Upper lobe of left lung (tissue), 6 donors: ENCODE measurements around the gene TADA2A. TPM values are rescaled to one million over a fixed set of nuclear protein-coding genes. Genes with fewer than 3 reads are reported as not detected.
"Not testable (repeated sequence)": the region's sequence is repeated elsewhere in the genome, so short reads cannot be mapped to it uniquely, and the experiment has no call there.

ENCODE experiments used
- ATAC-seq, 2 donors: fragments of 200-7000 bp; cut with Tn5 transposase; one replicate each; pipeline ENCODE4 v1.9.1; 2022; ENCODE audit warnings: mild to moderate bottlenecking in 2 of 2, moderate library complexity in 2 of 2; ENCODE audit not compliant: low FRiP score in 2 of 2
- DNase-seq, 2 donors: peaks; one replicate each; pipeline ENCODE4 v3.0.0-alpha.2; 2019 to 2020
- H3K27ac ChIP-seq, 4 donors: fragments of 200-600 bp; sonication (generic); one replicate each; pipeline ENCODE4 v1.5.1; 2016 to 2019
- H3K27me3 ChIP-seq, 4 donors: fragments of 200-600 bp; sonication (generic); one replicate each; pipeline ENCODE4 v1.5.1; 2017 to 2019
- H3K36me3 ChIP-seq, 4 donors: fragments of 200-600 bp; sonication (generic); one replicate each; pipeline ENCODE4 v1.5.1; 2016 to 2019
- H3K4me1 ChIP-seq, 4 donors: fragments of 200-600 bp; sonication (generic); one replicate each; pipeline ENCODE4 v1.5.1; 2018 to 2019
- H3K4me3 ChIP-seq, 4 donors: fragments of 200-600 bp; sonication (generic); one replicate each; pipeline ENCODE4 v1.5.1; 2017 to 2019; ENCODE audit warnings: mild to moderate bottlenecking in 2 of 4, moderate library complexity in 1 of 4
- H3K9me3 ChIP-seq, 4 donors: fragments of 200-600 bp; sonication (generic); one replicate each; pipeline ENCODE4 v1.5.1; 2018 to 2019
- CTCF ChIP-seq, 6 experiments: fragments of 450-650 bp in 4 of 6; fragments of 200-600 bp in 2 of 6; sonication (generic) in 2 of 6; IDR thresholded peaks; one replicate each; pipeline ENCODE4 v1.5.1; 2016 to 2019; ENCODE audit warnings: antibody characterized with exemption in 6 of 6
- EP300 ChIP-seq, 4 donors: sonication (generic); formaldehyde crosslinking; IDR thresholded peaks; one replicate each; pipeline ENCODE4 v1.5.1; 2017; ENCODE audit warnings: antibody characterized with exemption in 4 of 4, control low read depth in 2 of 4
- POLR2A ChIP-seq, 4 donors: fragments of 450-650 bp; IDR thresholded peaks; one replicate each; pipeline ENCODE4 v1.5.1; 2016 to 2017; ENCODE audit warnings: antibody characterized with exemption in 4 of 4, mild to moderate bottlenecking in 2 of 4
- POLR2AphosphoS5 ChIP-seq, 2 donors: sonication (generic); formaldehyde crosslinking; IDR thresholded peaks; one replicate each; pipeline ENCODE4 v1.5.1; 2017; ENCODE audit warnings: antibody characterized with exemption in 2 of 2
- WGBS, 2 donors: methylation state at CpG; one replicate each; pipeline ENCODE4 v1.1.5; 2017 to 2018; 5-methylcytosine and 5-hydroxymethylcytosine counted together
- total RNA-seq, 6 donors: library from RNA; depleted of rRNA in 4 of 6; stranded (reverse); fragments of >200 nt in 4 of 6; gene quantifications; one replicate each; pipeline versions ENCODE4 v1.1.0 to v1.2.1, GENCODE V29; 2016 to 2021
- donor health status: DM: no; HTN: no; CAD: no; lungs with moderate emphysema.
- donor health status: DM: no; HTN: yes; CAD: no; lungs with severe emphysema.

Gene TADA2A
- total RNA-seq, 6 donors from 2014 or later: 9.8 to 37.7 (median 22.7) TPM

- Histone ChIP-seq H3K4me1 (no peaks in the 10 kb centered on the region), H3K27ac (no peak overlapping the region)
Observed at GRCh38 chr17:37447641-37448040, 41.0 kb downstream of the TADA2A start.

DNA sequence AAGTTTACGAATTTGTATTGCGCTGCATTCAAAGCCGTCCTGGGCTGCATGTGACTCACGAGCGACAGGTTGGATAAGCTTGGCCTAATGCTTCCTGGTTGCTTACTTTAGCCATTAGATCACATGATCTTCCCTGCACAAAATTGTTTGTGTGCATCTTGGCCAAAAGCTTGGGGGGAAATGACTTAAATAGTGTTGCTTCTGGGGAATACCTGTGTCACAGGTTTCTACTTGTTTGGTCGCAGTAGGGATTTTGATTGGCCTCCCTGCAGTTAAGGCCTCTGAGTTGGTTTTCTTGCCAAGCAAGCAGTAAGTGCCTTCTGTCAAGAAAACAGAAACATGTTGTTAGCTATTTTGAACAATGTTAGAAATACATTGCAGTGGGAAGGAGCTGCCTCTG, 43.4 kb downstream of the TADA2A start:
- TF ChIP-seq POLR2AphosphoS5 (IDR thresholded peaks at IDR 0.05) (no peak), CTCF (IDR thresholded peaks at IDR 0.05) (no peak), EP300 (IDR thresholded peaks at IDR 0.05) (no peak)
- H3K27ac ChIP-seq: no peak overlapping the region
- no peak for ATAC-seq
- no peak overlapping the region for H3K4me3 ChIP-seq
- H3K9me3 ChIP-seq: no peaks in the 10 kb centered on the region
- H3K4me1 ChIP-seq: no peaks in the 10 kb centered on the region
- peaks cover 0 to 68% (median 17%) of the 10 kb centered on the region in 4 donors for H3K36me3 ChIP-seq
- H3K27me3 ChIP-seq: no peaks in the 10 kb centered on the region
- DNase-seq: no peak
- 85 to 98% methylated on average over 6 of the region's 6 CpGs for WGBS, 2 donors

More at GRCh38 chr17:37447641-37448040, 41.0 kb downstream of the TADA2A start:
- TF ChIP-seq POLR2AphosphoS5 (IDR thresholded peaks at IDR 0.05) (no peak), POLR2A (IDR thresholded peaks at IDR 0.05) (no peak), CTCF (IDR thresholded peaks at IDR 0.05) (no peak), EP300 (IDR thresholded peaks at IDR 0.05) (no peak)
- peaks cover 10 to 86% (median 33%) of the 10 kb centered on the region in 4 donors for H3K36me3 ChIP-seq
- H3K9me3 ChIP-seq: no peaks in the 10 kb centered on the region
- no peak overlapping the region for H3K4me3 ChIP-seq
- 95 to 100% methylated on average over 1 of the region's 1 CpG for WGBS, 2 donors
- DNase-seq (no peak), ATAC-seq (no peak)
- no peaks in the 10 kb centered on the region for H3K27me3 ChIP-seq

DNA sequence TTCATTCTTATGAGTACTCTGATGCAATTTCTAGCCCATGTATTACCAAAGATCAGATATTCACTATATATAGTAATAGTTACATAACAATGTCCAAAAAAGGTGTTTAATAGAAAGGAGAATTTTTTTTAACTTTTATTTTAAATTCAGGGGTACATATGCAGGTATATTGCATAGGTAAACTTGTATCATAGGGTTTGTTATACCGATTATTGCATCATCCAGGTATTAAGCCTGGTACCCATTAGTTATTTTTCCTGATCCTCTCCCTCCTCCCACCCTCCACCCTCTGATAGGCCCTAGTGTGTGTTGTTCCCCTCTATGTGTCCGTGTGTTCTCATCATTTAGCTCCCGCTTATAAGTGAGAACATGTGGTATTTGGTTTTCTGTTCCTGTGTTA, 51.1 kb downstream of the TADA2A start:
- not testable (repeated sequence) for DNase-seq, H3K4me1 ChIP-seq, H3K27ac ChIP-seq, H3K27me3 ChIP-seq, H3K4me3 ChIP-seq, ATAC-seq, H3K9me3 ChIP-seq
- H3K36me3 ChIP-seq: peaks cover 0 to 46% (median 4%) of the 10 kb centered on the region in 4 donors
- WGBS, 2 donors: 84 to 95% methylated on average over 3 of the region's 3 CpGs

- ATAC-seq: no peak
- H3K4me3 ChIP-seq: no peak overlapping the region
- 99 to 100% methylated on average over 3 of the region's 3 CpGs for WGBS, 2 donors
- peaks cover 0 to 55% (median 9%) of the 10 kb centered on the region in 4 donors for H3K36me3 ChIP-seq
- no peaks in the 10 kb centered on the region for H3K9me3 ChIP-seq
- no peak overlapping the region for H3K27ac ChIP-seq
- TF ChIP-seq POLR2AphosphoS5 (IDR thresholded peaks at IDR 0.05) (no peak), CTCF (IDR thresholded peaks at IDR 0.05) (no peak), EP300 (IDR thresholded peaks at IDR 0.05) (no peak), POLR2A (IDR thresholded peaks at IDR 0.05) (no peak)
- H3K27me3 ChIP-seq: no peaks in the 10 kb centered on the region
- H3K4me1 ChIP-seq: no peaks in the 10 kb centered on the region
- DNase-seq: no peak
Observed at GRCh38 chr17:37458805-37459204, 52.1 kb downstream of the TADA2A start.

GRCh38 chr17:37461668-37462067, 55.0 kb downstream of the TADA2A start:
- WGBS, 2 donors: 81 to 87% methylated on average over 3 of the region's 3 CpGs
- Histone ChIP-seq H3K27me3 (no peaks in the 10 kb centered on the region), H3K4me3 (no peak overlapping the region), H3K9me3 (no peaks in the 10 kb centered on the region), H3K27ac (no peak overlapping the region), H3K4me1 (no peaks in the 10 kb centered on the region), H3K36me3 (peaks cover 9 to 64% (median 12%) of the 10 kb centered on the region in 4 donors)
- no peak for ATAC-seq
- TF ChIP-seq CTCF (IDR thresholded peaks at IDR 0.05) (no peak), POLR2A (IDR thresholded peaks at IDR 0.05) (no peak), EP300 (IDR thresholded peaks at IDR 0.05) (no peak), POLR2AphosphoS5 (IDR thresholded peaks at IDR 0.05) (no peak)
- no peak for DNase-seq
